CD4-positive, alpha-beta memory T cell (primary cell): ENCODE measurements around the gene SWAP70. TPM values are rescaled to one million over a fixed set of nuclear protein-coding genes. Genes with fewer than 3 reads are reported as not detected.
"Not testable (repeated sequence)": the region's sequence is repeated elsewhere in the genome, so short reads cannot be mapped to it uniquely, and the experiment has no call there.

Experiments
- CTCF ChIA-PET: fragments of 350-600 bp; sonication (Branson Sonifier 250); formaldehyde crosslinking; loops from one replicate; lab custom pipeline; 2021; ENCODE audit warnings: inconsistent platforms; ENCODE audit not compliant: partially characterized antibody; lab: Charles Lee
- POLR2A ChIA-PET: fragments of 350-600 bp; sonication (Branson Sonifier 250); formaldehyde crosslinking; loops from one replicate; lab custom pipeline; 2021; ENCODE audit not compliant: partially characterized antibody; lab: Charles Lee
- DNase-seq, 5 donors: peaks; one replicate each; pipeline versions ENCODE4 v3.0.0 to v3.0.0-alpha.2; 2020 to 2022; ENCODE audit warnings: mixed read lengths in 1 of 5
- H3K27ac ChIP-seq: one replicate; pipeline ENCODE4 v1.7.0; 2013; ENCODE audit warnings: low read depth, low read length
- H3K27me3 ChIP-seq: 2 replicates; pipeline ENCODE4 v1.7.0; 2013; ENCODE audit warnings: mild to moderate bottlenecking, low read length, moderate library complexity; ENCODE audit not compliant: insufficient read depth
- H3K36me3 ChIP-seq: 2 replicates; pipeline ENCODE4 v1.7.0; 2013; ENCODE audit warnings: mild to moderate bottlenecking, low read length, moderate library complexity; ENCODE audit not compliant: insufficient read depth
- H3K4me1 ChIP-seq: 2 replicates; pipeline ENCODE4 v1.7.0; 2013; ENCODE audit warnings: mild to moderate bottlenecking, low read length, moderate library complexity; ENCODE audit not compliant: insufficient read depth
- H3K4me3 ChIP-seq, 2 donors: one replicate each; pipeline ENCODE4 v1.7.0; 2013; ENCODE audit warnings: low read length in 2 of 2, mild to moderate bottlenecking in 1 of 2
- H3K9me3 ChIP-seq, 2 donors: one replicate each; pipeline ENCODE4 v1.7.0; 2013; ENCODE audit warnings: low read length in 2 of 2, control low read depth in 1 of 2; ENCODE audit not compliant: control insufficient read depth in 1 of 2
- H3K27ac Mint-ChIP-seq, 7 donors: one replicate each; pipeline ENCODE4 v1.8.0; 2020 to 2021; ENCODE audit warnings: mixed read lengths in 7 of 7, mild to moderate bottlenecking in 6 of 7, inconsistent platforms in 3 of 7, moderate library complexity in 3 of 7
- H3K27me3 Mint-ChIP-seq, 2 donors: one replicate each; pipeline ENCODE4 v1.8.0; 2020 to 2021; ENCODE audit warnings: mixed read lengths in 2 of 2
- H3K36me3 Mint-ChIP-seq, 2 donors: one replicate each; pipeline ENCODE4 v1.8.0; 2020 to 2021; ENCODE audit warnings: mixed read lengths in 2 of 2, inconsistent platforms in 1 of 2, mild to moderate bottlenecking in 1 of 2
- H3K4me1 Mint-ChIP-seq, 4 donors: one replicate each; pipeline ENCODE4 v1.8.0; 2020 to 2021; ENCODE audit warnings: mixed read lengths in 4 of 4, mild to moderate bottlenecking in 1 of 4
- H3K4me3 Mint-ChIP-seq, 8 donors: one replicate each; pipeline ENCODE4 v1.8.0; 2020 to 2021; ENCODE audit warnings: mixed read lengths in 8 of 8, mild to moderate bottlenecking in 7 of 8, moderate library complexity in 6 of 8, inconsistent platforms in 3 of 8
- H3K9me3 Mint-ChIP-seq, 8 donors: one replicate each; pipeline ENCODE4 v1.8.0; 2020 to 2021; ENCODE audit warnings: mixed read lengths in 8 of 8, mild to moderate bottlenecking in 5 of 8, inconsistent platforms in 3 of 8, moderate library complexity in 1 of 8
- intact Hi-C: fragments of 100-400 bp; cut with micrococcal nuclease; formaldehyde crosslinking; loops from one replicate; pipeline ENCODE4 v1.15.1; 2023
- polyA plus RNA-seq, 2 donors: library from polyadenylated mRNA; unstranded; fragments of 300-500 nt; fragmentation: Illumina TruSeq; gene quantifications; one replicate each; pipeline ENCODE4 v1.2.3, GENCODE V29; 2021
- total RNA-seq, 2 experiments: library from RNA; stranded (reverse); gene quantifications; one replicate each; pipeline ENCODE4 v1.2.3, GENCODE V29; 2021

Gene SWAP70
- total and polyA plus RNA-seq, 4 experiments from 2014 or later: 2.2 to 6.6 (median 4.9) TPM

DNA sequence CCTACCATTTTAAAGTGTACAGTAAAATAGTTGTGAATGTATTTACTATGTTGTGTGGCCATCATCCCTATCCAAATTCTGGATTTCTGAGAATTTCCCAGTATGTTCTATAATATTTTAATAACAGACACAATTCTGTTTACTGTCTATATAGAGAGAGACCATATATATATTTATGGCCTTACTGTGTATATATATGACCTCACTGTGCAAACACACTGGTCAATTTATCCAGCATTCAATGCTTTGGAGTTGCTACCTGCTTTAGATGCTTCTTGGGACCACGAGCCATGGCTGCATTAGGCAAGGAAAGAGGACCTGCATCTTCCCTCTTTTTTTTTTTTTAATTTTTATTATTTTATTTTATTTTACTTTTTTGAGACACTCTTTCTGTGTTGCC is 40.2 kb downstream of the SWAP70 start:
- H3K4me3 Mint-ChIP-seq: no peak overlapping the region
- Histone ChIP-seq H3K4me3 (no peak overlapping the region), H3K27me3 (no peaks in the 10 kb centered on the region), H3K36me3 (no peaks in the 10 kb centered on the region), H3K9me3 (no peaks in the 10 kb centered on the region), H3K4me1 (peaks cover 20% of the 10 kb centered on the region), H3K27ac (no peak overlapping the region)
- no peak overlapping the region for H3K27ac Mint-ChIP-seq
- no peaks in the 10 kb centered on the region for H3K9me3 Mint-ChIP-seq
- intact Hi-C loops: no loop called here
- no peak for DNase-seq
- H3K36me3 Mint-ChIP-seq: no peaks in the 10 kb centered on the region
- POLR2A ChIA-PET: no interaction called here
- H3K4me1 Mint-ChIP-seq: peaks cover 15 to 23% (median 18%) of the 10 kb centered on the region in 4 donors
- CTCF ChIA-PET: no interaction called here
- H3K27me3 Mint-ChIP-seq: no peaks in the 10 kb centered on the region

DNA sequence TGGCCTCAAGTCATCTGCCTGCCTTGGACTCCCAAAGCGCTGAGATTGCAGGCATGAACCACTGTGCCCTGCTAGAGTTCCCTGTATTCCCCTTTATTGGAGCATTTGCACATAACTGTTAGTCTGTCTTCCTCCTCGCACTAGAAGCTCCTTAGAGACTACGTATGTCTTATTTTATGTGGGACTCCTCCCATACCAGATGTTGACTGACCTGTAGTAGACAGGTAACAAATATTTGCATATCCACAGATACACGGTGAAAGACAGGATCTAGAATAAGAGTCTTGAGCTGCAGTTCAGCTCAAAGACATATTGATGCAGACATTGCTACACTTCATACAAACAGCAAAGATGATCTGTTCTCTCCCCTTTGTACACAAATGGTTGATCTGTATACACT is 40.7 kb downstream of the SWAP70 start:
- CTCF ChIA-PET: no interaction called here

DNA sequence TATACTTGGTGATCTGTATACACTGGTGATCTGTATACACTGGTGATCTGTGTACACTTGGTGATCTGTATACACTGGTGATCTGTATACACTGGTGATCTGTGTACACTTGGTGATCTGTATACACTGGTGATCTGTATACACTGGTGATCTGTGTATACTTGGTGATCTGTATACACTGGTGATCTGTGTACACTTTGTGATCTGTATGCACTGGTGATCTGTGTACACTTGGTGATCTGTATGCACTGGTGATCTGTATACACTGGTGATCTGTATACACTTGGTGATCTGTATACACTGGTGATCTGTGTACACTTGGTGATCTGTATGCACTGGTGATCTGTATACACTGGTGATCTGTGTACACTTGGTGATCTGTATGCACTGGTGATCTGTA is 41.5 kb downstream of the SWAP70 start:
- H3K36me3 Mint-ChIP-seq, H3K27ac Mint-ChIP-seq, H3K27me3 Mint-ChIP-seq, CTCF ChIA-PET, H3K9me3 Mint-ChIP-seq, intact Hi-C loops, POLR2A ChIA-PET, H3K9me3 ChIP-seq, H3K4me3 Mint-ChIP-seq, H3K27me3 ChIP-seq, H3K36me3 ChIP-seq, DNase-seq, H3K4me3 ChIP-seq, H3K27ac ChIP-seq: not testable (repeated sequence)
- H3K4me1 ChIP-seq: peaks cover 20% of the 10 kb centered on the region
- peaks cover 15 to 23% (median 18%) of the 10 kb centered on the region in 4 donors for H3K4me1 Mint-ChIP-seq

More for the DNA sequence above, 40.7 kb downstream of the SWAP70 start:
- Histone ChIP-seq H3K9me3 (no peaks in the 10 kb centered on the region), H3K27ac (no peak overlapping the region), H3K27me3 (no peaks in the 10 kb centered on the region), H3K36me3 (no peaks in the 10 kb centered on the region), H3K4me3 (no peak overlapping the region), H3K4me1 (peaks cover 20% of the 10 kb centered on the region)
- Mint-ChIP-seq H3K36me3 (no peaks in the 10 kb centered on the region), H3K4me3 (no peak overlapping the region), H3K27ac (peak overlapping the region in 2 of 7 donors; percentile 3 to 74), H3K9me3 (no peaks in the 10 kb centered on the region), H3K4me1 (peaks cover 15 to 23% (median 18%) of the 10 kb centered on the region in 4 donors), H3K27me3 (no peaks in the 10 kb centered on the region)
- intact Hi-C loops: no loop called here
- POLR2A ChIA-PET: no interaction called here
- no peak for DNase-seq

DNA sequence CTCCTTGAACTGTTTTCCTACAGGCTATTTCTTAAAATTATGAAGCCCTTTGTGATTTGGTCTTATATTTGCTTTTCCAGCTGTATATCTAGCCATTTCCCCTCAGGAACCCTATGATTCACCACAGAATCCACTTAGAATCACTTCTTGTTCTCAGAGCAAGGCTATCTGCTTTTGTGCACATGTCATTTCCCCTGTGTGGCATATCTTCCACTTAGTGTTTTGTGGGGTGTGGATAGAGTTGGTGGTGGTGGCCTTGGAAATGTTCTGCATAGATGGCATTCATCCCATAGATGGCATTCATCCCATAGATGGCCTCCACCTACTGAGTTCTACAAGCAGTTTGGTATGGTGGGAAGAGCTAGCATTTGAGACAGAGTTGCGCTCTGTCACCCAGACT is 44.7 kb downstream of the SWAP70 start:
- H3K27me3 Mint-ChIP-seq: peaks cover 2 to 5% of the 10 kb centered on the region in 2 donors
- no peaks in the 10 kb centered on the region for H3K36me3 ChIP-seq
- H3K27me3 ChIP-seq: no peaks in the 10 kb centered on the region
- intact Hi-C loops: no loop called here
- ChIA-PET POLR2A (no interaction called here), CTCF (no interaction called here)
- no peaks in the 10 kb centered on the region for H3K9me3 ChIP-seq
- no peak overlapping the region for H3K4me3 ChIP-seq
- peaks cover 1 to 5% (median 2%) of the 10 kb centered on the region in 4 donors for H3K4me1 Mint-ChIP-seq
- no peaks in the 10 kb centered on the region for H3K36me3 Mint-ChIP-seq
- H3K4me1 ChIP-seq: peaks cover under 1% of the 10 kb centered on the region
- no peak overlapping the region for H3K4me3 Mint-ChIP-seq
- H3K9me3 Mint-ChIP-seq: no peaks in the 10 kb centered on the region
- no peak for DNase-seq
- no peak overlapping the region for H3K27ac ChIP-seq
- no peak overlapping the region for H3K27ac Mint-ChIP-seq

DNA sequence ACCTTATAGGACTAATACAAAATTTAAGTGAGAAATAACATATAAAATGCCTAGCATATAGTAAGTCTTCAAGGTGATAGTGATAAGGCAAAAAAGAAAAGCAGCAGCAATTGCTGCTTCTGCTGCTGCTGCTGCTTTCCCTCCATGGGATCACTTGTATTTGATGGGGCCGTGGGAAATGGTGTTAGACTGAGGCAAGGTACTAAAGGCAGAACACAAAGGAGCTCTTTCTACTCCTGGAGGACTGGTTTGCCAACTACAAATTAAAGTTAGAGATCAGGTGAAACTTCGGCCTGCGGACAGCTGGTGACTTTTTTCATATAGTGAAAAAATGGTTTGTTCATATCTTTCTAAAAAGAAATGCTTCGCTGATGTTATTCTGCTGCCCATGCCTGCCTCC is 46.3 kb downstream of the SWAP70 start:
- no peaks in the 10 kb centered on the region for H3K27me3 ChIP-seq
- ChIA-PET CTCF (interaction anchor here (1.3 kb wide), 1 partner anchor 10 kb away, joined by 3 read pairs; no protein-coding TSS in a partner anchor), POLR2A (no interaction called here)
- peaks cover 2 to 5% of the 10 kb centered on the region in 2 donors for H3K27me3 Mint-ChIP-seq
- no peak overlapping the region for H3K4me3 ChIP-seq
- no peak overlapping the region for H3K4me3 Mint-ChIP-seq
- no peaks in the 10 kb centered on the region for H3K9me3 ChIP-seq
- no peaks in the 10 kb centered on the region for H3K36me3 ChIP-seq
- no peak overlapping the region for H3K27ac Mint-ChIP-seq
- intact Hi-C loops: no loop called here
- peaks cover 0 to 4% (median 0%) of the 10 kb centered on the region in 8 donors for H3K9me3 Mint-ChIP-seq
- no peaks in the 10 kb centered on the region for H3K4me1 ChIP-seq
- H3K4me1 Mint-ChIP-seq: peaks cover 0 to 2% (median 0%) of the 10 kb centered on the region in 4 donors
- H3K27ac ChIP-seq: no peak overlapping the region
- peaks cover 3 to 5% of the 10 kb centered on the region in 2 donors for H3K36me3 Mint-ChIP-seq
- DNase-seq: no peak

DNA sequence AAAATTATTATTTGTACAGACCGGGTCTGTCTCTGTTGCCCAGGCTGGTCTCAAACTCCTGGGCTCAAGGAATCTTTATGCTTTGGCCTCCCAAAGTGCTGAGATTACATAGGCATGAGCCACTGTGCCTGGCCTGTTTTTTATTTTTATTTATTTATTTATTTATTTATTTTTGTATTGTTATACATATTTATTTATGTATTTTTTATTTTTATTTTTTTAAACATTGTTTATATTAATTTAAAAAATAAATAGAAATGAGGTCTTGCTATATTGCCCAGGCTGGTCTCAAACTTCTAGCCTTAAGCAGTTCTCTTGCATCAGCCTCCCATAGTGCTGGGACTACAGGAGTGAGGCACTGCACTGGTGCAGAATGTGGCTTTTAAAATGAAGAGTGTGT is 47.0 kb downstream of the SWAP70 start:
- intact Hi-C loops: no loop called here
- Mint-ChIP-seq H3K4me1 (peaks cover 0 to 2% (median 0%) of the 10 kb centered on the region in 4 donors), H3K9me3 (peaks cover 0 to 4% (median 0%) of the 10 kb centered on the region in 8 donors), H3K27me3 (peaks cover 2 to 5% of the 10 kb centered on the region in 2 donors), H3K36me3 (peaks cover 3 to 5% of the 10 kb centered on the region in 2 donors), H3K27ac (no peak overlapping the region), H3K4me3 (no peak overlapping the region)
- Histone ChIP-seq H3K9me3 (no peaks in the 10 kb centered on the region), H3K4me3 (no peak overlapping the region), H3K4me1 (no peaks in the 10 kb centered on the region), H3K27me3 (no peaks in the 10 kb centered on the region), H3K36me3 (no peaks in the 10 kb centered on the region), H3K27ac (no peak overlapping the region)
- DNase-seq: no peak
- ChIA-PET POLR2A (no interaction called here), CTCF (interaction anchor here (1.3 kb wide), 1 partner anchor 10 kb away, joined by 3 read pairs; no protein-coding TSS in a partner anchor)

DNA sequence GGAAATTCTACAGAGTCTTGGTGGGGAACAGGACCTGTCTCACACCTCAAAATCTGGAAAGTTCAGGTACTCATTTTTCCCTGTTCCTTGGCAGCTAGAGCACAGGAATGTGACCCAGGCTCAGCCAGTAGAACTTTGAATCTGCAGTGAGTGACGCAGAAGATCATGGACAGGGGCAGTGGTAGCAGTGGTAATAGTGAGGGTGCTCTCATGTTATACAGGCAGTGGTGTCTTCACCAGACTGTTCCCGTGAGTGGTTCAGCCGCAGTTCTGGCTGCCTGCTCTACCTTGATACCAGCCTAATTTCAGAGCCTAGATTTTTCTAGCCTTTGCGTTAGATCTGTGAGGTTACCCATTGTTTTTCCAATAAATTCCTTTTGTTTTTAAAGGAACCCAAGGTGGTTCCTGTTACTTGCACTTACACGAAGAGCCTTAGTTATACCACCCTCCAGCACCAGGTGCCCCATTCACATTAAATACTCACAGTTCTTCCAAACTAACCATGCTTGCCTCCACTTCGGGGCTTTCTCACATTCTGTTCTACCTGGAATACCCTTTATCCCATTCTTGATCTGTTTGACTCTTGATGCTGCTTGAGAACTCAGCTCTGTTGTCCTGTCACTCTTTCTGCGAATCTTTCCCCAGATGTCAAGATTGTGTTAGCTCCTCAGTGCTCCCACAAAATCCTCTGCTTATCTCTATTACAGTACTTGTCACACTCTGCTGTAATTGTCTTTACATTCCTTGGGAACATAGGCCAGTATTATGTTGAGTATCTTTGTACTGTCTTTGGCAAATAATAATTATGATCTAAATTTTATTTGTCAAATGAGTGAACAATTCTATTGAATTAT is 47.8 kb downstream of the SWAP70 start:
- Histone ChIP-seq H3K36me3 (no peaks in the 10 kb centered on the region), H3K4me3 (no peak overlapping the region), H3K27ac (no peak overlapping the region), H3K9me3 (no peaks in the 10 kb centered on the region), H3K27me3 (no peaks in the 10 kb centered on the region), H3K4me1 (no peaks in the 10 kb centered on the region)
- intact Hi-C loops: no loop called here
- peaks cover 3 to 6% (median 4%) of the 10 kb centered on the region in 4 donors for H3K4me1 Mint-ChIP-seq
- H3K36me3 Mint-ChIP-seq: peaks cover 3 to 5% of the 10 kb centered on the region in 2 donors
- POLR2A ChIA-PET: no interaction called here
- CTCF ChIA-PET: interaction anchor here (1.3 kb wide), 1 partner anchor 11 kb away, joined by 3 read pairs; no protein-coding TSS in a partner anchor
- no peak overlapping the region for H3K27ac Mint-ChIP-seq
- peaks cover 2 to 5% of the 10 kb centered on the region in 2 donors for H3K27me3 Mint-ChIP-seq
- H3K9me3 Mint-ChIP-seq: peaks cover 0 to 4% (median 0%) of the 10 kb centered on the region in 8 donors
- no peak for DNase-seq
- H3K4me3 Mint-ChIP-seq: no peak overlapping the region
